ENCODE results near the gene STRN4. TPM values are rescaled to one million over a fixed set of nuclear protein-coding genes. Genes with fewer than 3 reads are reported as not detected.
A peak's percentile ranks its signal among the peaks of the same experiment; 100 is the strongest.

The STRN4 gene
- total and polyA plus RNA-seq, 9 of the 15 experiments (the other 6 are each of a cell fraction or from before 2014, with no cell fraction given), result 0.62 to 83.7 (median 36.9) TPM

- no peak for TF ChIP-seq ZBTB5 (IDR thresholded peaks at IDR 0.05)
- TF ChIP-seq ZNF146 (CRISPR knock-in tag; IDR thresholded peaks at IDR 0.05; ENCODE audit: unreplicated experiment), result no peak
- TF ChIP-seq ZFPM2 (CRISPR knock-in tag; IDR thresholded peaks at IDR 0.05), result no peak
- no peak for TF ChIP-seq ZFP36 (IDR thresholded peaks at IDR 0.05; ENCODE audit: low read depth, low read length, partially characterized antibody)
- no peak for TF ChIP-seq ZNF143 (CRISPR knock-in tag; IDR thresholded peaks at IDR 0.05)
- TF ChIP-seq HDAC1 (IDR thresholded peaks at IDR 0.05), result peak in 1 of 2 experiments; percentile 98; a peak in 2 of 4 replicates
- TF ChIP-seq HOMEZ (CRISPR knock-in tag; IDR thresholded peaks at IDR 0.05), result no peak
- TF ChIP-seq PPARD (CRISPR knock-in tag; IDR thresholded peaks at IDR 0.05), result no peak
- TF ChIP-seq ETV1 (tag; conservative IDR thresholded peaks at IDR 0.05; ENCODE audit: low read depth), result peak; percentile 69
- peak; percentile 29 for TF ChIP-seq CCNT2 (IDR thresholded peaks at IDR 0.05; ENCODE audit: borderline replicate concordance, extremely low read depth, insufficient read length, low read depth, low read length)
- TF ChIP-seq FOXJ3 (CRISPR knock-in tag; IDR thresholded peaks at IDR 0.05), result no peak
- no peak for TF ChIP-seq ZNF23 (CRISPR knock-in tag; IDR thresholded peaks at IDR 0.05)
- peak; percentile 90 for TF ChIP-seq PRDM10 (IDR thresholded peaks at IDR 0.05; ENCODE audit: partially characterized antibody)
- TF ChIP-seq RBM17 (IDR thresholded peaks at IDR 0.05; ENCODE audit: borderline replicate concordance, low read depth, low read length), result no peak
- no peak for TF ChIP-seq ZBTB12 (CRISPR knock-in tag; IDR thresholded peaks at IDR 0.05)
- peak; percentile 72 for TF ChIP-seq FOXM1 (IDR thresholded peaks at IDR 0.05; ENCODE audit: low read depth)
- no peak for TF ChIP-seq FOXM1 (CRISPR knock-in tag; IDR thresholded peaks at IDR 0.05; ENCODE audit: low read depth)
- TF ChIP-seq MEIS2 (IDR thresholded peaks at IDR 0.05; ENCODE audit: partially characterized antibody), result peak; percentile 47
- no peak for TF ChIP-seq ESRRB (CRISPR knock-in tag; IDR thresholded peaks at IDR 0.05; ENCODE audit: borderline replicate concordance)
These were observed 40.2 kb upstream of the STRN4 start (continued) for GRCh38 chr19:46786236-46787039.
